Measurements from ENCODE around the gene SLC2A5. TPM values are rescaled to one million over a fixed set of nuclear protein-coding genes. Genes with fewer than 3 reads are reported as not detected.
A peak's percentile ranks its signal among the peaks of the same experiment; 100 is the strongest.
"Not testable (repeated sequence)": the region's sequence is repeated elsewhere in the genome, so short reads cannot be mapped to it uniquely, and the experiment has no call there.

Gene SLC2A5
- total RNA-seq, 6 donors from 2014 or later, result 0.30 to 11.5 (median 1.2) TPM

DNA sequence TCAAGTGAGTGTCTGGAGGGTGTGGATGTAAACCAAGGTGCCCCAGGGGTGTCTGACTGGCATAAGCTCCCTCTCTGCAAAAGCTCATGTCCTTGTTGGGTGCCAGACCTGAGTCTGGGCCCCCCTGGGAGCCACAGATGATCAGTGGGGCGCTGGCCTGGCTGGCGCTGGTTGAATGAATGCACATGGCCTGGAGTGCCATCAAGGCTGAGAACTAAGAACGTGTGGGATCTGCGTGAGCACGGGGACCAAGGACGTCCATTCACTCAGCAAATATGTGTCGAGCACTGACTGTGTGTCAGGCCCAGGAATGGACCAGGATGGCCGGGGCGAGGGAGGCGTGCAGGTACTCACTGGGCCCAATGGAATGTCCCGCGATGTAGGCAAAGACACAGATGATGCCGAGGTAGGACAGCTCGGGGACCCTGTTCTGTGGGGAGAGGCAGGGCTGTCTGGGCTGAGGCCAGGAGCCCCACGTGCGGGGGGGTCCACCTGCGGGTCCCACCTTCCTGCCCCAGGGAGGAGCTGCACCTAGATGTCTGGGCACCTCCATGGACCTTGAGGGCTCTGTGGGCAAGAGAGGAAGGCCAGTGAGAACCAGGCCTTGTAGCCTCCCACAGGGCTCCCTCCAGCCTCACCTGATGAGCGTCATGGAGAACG is 62.3 kb downstream of the SLC2A5 start:
- H3K9me3 ChIP-seq, result no peaks in the 10 kb centered on the region
- peaks cover 0 to 14% (median 7%) of the 10 kb centered on the region in 4 donors for H3K4me1 ChIP-seq
- no peak for ATAC-seq (ENCODE audit: low FRiP score in 2 of 2)
- H3K27ac ChIP-seq, result no peak overlapping the region
- H3K27me3 ChIP-seq, result no peaks in the 10 kb centered on the region
- no peaks in the 10 kb centered on the region for H3K36me3 ChIP-seq
- DNase-seq, result peak in 1 of 2 donors; percentile 59
- no peak for TF ChIP-seq EP300 (IDR thresholded peaks at IDR 0.05)
- no peak for TF ChIP-seq POLR2AphosphoS5 (IDR thresholded peaks at IDR 0.05)
- TF ChIP-seq, protein P1, sequence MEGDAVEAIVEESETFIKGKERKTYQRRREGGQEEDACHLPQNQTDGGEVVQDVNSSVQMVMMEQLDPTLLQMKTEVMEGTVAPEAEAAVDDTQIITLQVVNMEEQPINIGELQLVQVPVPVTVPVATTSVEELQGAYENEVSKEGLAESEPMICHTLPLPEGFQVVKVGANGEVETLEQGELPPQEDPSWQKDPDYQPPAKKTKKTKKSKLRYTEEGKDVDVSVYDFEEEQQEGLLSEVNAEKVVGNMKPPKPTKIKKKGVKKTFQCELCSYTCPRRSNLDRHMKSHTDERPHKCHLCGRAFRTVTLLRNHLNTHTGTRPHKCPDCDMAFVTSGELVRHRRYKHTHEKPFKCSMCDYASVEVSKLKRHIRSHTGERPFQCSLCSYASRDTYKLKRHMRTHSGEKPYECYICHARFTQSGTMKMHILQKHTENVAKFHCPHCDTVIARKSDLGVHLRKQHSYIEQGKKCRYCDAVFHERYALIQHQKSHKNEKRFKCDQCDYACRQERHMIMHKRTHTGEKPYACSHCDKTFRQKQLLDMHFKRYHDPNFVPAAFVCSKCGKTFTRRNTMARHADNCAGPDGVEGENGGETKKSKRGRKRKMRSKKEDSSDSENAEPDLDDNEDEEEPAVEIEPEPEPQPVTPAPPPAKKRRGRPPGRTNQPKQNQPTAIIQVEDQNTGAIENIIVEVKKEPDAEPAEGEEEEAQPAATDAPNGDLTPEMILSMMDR (IDR thresholded peaks at IDR 0.05), result no peak
- TF ChIP-seq POLR2A (IDR thresholded peaks at IDR 0.05), result no peak
- no peak overlapping the region for H3K4me3 ChIP-seq
- WGBS, 2 donors, result 91 to 97% methylated on average over 17 to 18 of the region's 19 CpGs

- TF ChIP-seq EP300 (IDR thresholded peaks at IDR 0.05), result no peak
- TF ChIP-seq POLR2A (IDR thresholded peaks at IDR 0.05), result no peak
- no peak for TF ChIP-seq POLR2AphosphoS5 (IDR thresholded peaks at IDR 0.05)
- TF ChIP-seq, protein P1 (IDR thresholded peaks at IDR 0.05), result no peak
- 57 to 63% methylated on average over 8 of the region's 8 CpGs for WGBS, 2 donors
- Histone ChIP-seq H3K27ac (no peak overlapping the region), H3K36me3 (no peaks in the 10 kb centered on the region), H3K9me3 (no peaks in the 10 kb centered on the region), H3K4me3 (no peak overlapping the region), H3K4me1 (peaks cover 0 to 7% (median 5%) of the 10 kb centered on the region in 4 donors), H3K27me3 (no peaks in the 10 kb centered on the region)
- no peak for DNase-seq
- ATAC-seq (ENCODE audit: low FRiP score in 2 of 2), result no peak
Measured at GRCh38 chr1:9005395-9005708, 64.1 kb downstream of the SLC2A5 start.

GRCh38 chr1:9004700-9005394 is 64.6 kb downstream of the SLC2A5 start:
- WGBS, 2 donors, result 41 to 55% methylated on average over 10 to 22 of the region's 22 CpGs
- peak; percentile 88 to 91 for DNase-seq

DNA sequence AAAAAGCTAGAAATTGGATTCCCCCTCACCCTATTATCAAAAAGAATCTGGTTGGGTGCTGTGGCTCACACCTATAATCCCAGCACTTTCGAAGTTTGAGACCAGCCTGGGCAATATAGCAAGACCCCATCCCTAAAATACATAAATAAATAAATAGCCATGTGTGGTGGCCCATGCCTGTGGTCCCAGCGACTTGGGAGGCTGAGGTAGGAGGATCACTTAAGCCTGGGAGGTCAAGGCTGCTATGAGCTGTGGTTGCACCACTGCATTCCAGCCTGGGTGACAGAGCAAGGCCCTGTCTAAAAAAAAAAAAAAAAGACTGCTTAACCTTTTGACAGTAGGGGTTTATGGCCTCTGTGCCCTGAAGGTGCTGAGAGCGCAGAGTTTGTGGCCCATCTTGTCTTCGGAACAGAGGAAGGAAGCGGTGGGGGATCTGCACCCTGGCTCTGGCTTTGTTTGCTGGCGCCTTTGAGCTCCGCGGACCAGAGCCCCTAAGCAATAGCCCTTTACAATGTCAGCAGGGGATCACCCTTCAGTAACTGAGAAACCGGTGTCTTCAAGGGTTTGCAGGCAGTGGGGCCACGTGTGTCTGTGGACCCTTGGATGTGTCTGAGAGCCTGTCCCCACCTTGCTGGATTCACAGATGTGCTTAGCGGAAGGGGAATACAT is 65.3 kb downstream of the SLC2A5 start:
- 75 to 76% methylated on average over 11 of the region's 11 CpGs for WGBS, 2 donors
- no peak for ATAC-seq (ENCODE audit: low FRiP score in 2 of 2)
- Histone ChIP-seq H3K36me3 (no peaks in the 10 kb centered on the region), H3K27ac (no peak overlapping the region), H3K9me3 (no peaks in the 10 kb centered on the region), H3K27me3 (no peaks in the 10 kb centered on the region), H3K4me1 (peaks cover 0 to 7% (median 3%) of the 10 kb centered on the region in 4 donors), H3K4me3 (no peak overlapping the region)
- TF ChIP-seq EP300 (IDR thresholded peaks at IDR 0.05) (no peak), POLR2AphosphoS5 (IDR thresholded peaks at IDR 0.05) (no peak)
- TF ChIP-seq, protein P1 (IDR thresholded peaks at IDR 0.05), result no peak
- DNase-seq, result no peak

More at GRCh38 chr1:9004700-9005394, 64.6 kb downstream of the SLC2A5 start:
- ATAC-seq (ENCODE audit: low FRiP score in 2 of 2), result peak; percentile 77 to 93
- no peaks in the 10 kb centered on the region for H3K9me3 ChIP-seq
- no peaks in the 10 kb centered on the region for H3K27me3 ChIP-seq
- no peak overlapping the region for H3K4me3 ChIP-seq
- TF ChIP-seq, protein P1 (IDR thresholded peaks at IDR 0.05), result peak; percentile 84 to 95 (median 88)
- no peak for TF ChIP-seq EP300 (IDR thresholded peaks at IDR 0.05)
- H3K27ac ChIP-seq, result no peak overlapping the region
- no peaks in the 10 kb centered on the region for H3K36me3 ChIP-seq
- peaks cover 0 to 7% (median 3%) of the 10 kb centered on the region in 4 donors for H3K4me1 ChIP-seq

GRCh38 chr1:9002215-9002560 is 67.2 kb downstream of the SLC2A5 start:
- ATAC-seq (ENCODE audit: low FRiP score in 2 of 2), result not testable (repeated sequence)

DNA sequence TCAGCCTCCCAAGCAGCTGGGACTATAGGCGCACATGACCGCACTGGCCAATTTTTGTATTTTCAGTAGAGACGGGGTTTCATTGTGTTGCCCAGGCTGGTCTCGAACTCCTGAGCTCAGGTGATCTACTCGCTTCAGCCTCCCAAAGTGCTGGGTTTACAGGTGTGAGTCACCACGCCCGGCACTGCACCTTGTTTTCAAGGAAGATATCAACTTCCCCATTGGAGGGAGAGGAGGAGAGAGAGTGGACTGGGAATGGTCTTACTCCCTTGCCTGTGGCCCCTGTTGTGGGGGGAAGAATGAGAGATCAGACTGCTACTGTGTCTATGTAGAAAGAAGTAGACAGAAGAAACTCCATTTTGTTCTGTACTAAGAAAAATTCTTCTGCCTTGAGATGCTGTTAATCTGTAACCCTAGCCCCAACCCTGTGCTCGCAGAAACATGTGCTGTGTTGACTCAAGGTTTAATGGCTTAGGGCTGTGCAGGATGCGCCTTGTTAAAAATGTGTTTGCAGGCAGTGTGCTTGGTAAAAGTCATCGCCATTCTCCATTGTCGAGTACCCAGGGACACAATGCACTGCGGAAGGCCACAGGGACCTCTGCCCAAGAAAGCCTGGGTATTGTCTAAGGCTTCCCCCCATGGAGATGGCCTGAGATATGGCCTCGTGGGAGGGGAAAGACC is 67.8 kb downstream of the SLC2A5 start:
- not testable (repeated sequence) for DNase-seq; H3K9me3 ChIP-seq; H3K36me3 ChIP-seq; H3K4me1 ChIP-seq; H3K27ac ChIP-seq; H3K4me3 ChIP-seq; ATAC-seq (ENCODE audit: low FRiP score in 2 of 2); H3K27me3 ChIP-seq
- WGBS, 2 donors, result 83 to 84% methylated on average over 13 of the region's 13 CpGs

More at GRCh38 chr1:9002215-9002560, 67.2 kb downstream of the SLC2A5 start:
- not testable (repeated sequence) for H3K4me1 ChIP-seq, DNase-seq, H3K4me3 ChIP-seq, H3K9me3 ChIP-seq, H3K27me3 ChIP-seq, H3K27ac ChIP-seq, H3K36me3 ChIP-seq
- 69 to 82% methylated on average over 11 of the region's 11 CpGs for WGBS, 2 donors

GRCh38 chr1:8993962-8994675 is 75.3 kb downstream of the SLC2A5 start:
- not testable (repeated sequence) for H3K9me3 ChIP-seq; H3K36me3 ChIP-seq; ATAC-seq (ENCODE audit: low FRiP score in 2 of 2); H3K4me3 ChIP-seq; H3K27ac ChIP-seq; H3K27me3 ChIP-seq; DNase-seq; H3K4me1 ChIP-seq
- 69 to 86% methylated on average over 6 to 13 of the region's 13 CpGs for WGBS, 2 donors
